HEK293T (cell line): Measurements from ENCODE around the gene ZFHX2.

Experiments
- FOXK2 ChIP-seq: fragments of 450-650 bp; IDR thresholded peaks from 2 replicates; pipeline ENCODE4 v1.6.1; 2016; ENCODE audit warnings: mild to moderate bottlenecking
- FOXM1 ChIP-seq: fragments of 450-650 bp; IDR thresholded peaks from 2 replicates; pipeline ENCODE4 v1.6.1; 2017; ENCODE audit warnings: mild to moderate bottlenecking, borderline replicate concordance
- NFRKB ChIP-seq: fragments of 450-650 bp; IDR thresholded peaks from 2 replicates; pipeline ENCODE4 v1.6.1; 2016; ENCODE audit warnings: mild to moderate bottlenecking, moderate library complexity
- PKNOX1 ChIP-seq: fragments of 450-650 bp; IDR thresholded peaks from 2 replicates; pipeline ENCODE4 v1.6.1; 2016
- SP1 ChIP-seq: fragments of 450-650 bp; IDR thresholded peaks from 2 replicates; pipeline ENCODE4 v1.6.1; 2017
- TARDBP ChIP-seq: fragments of 450-650 bp; IDR thresholded peaks from 2 replicates; pipeline ENCODE4 v1.6.1; 2016

GRCh38 chr14:23555533-23555881 is 3.9 kb upstream of the ZFHX2 start:
- no peak for TF ChIP-seq NFRKB
- no peak for TF ChIP-seq SP1
- no peak for TF ChIP-seq FOXM1
- no peak for TF ChIP-seq PKNOX1
- TF ChIP-seq FOXK2, result no peak
- TF ChIP-seq TARDBP, result no peak
